Lower leg skin (tissue), 4 donors: ENCODE results near the gene POU1F1. TPM values are rescaled to one million over a fixed set of nuclear protein-coding genes. Genes with fewer than 3 reads are reported as not detected.

ENCODE experiments used
- DNase-seq, 2 donors: peaks; one replicate each; pipeline ENCODE4 v3.0.0-alpha.2; 2019; ENCODE audit warnings: low spot score in 2 of 2
- H3K4me3 ChIP-seq: fragments of 200-600 bp; sonication (generic); 2 replicates; pipeline ENCODE4 v1.5.1; 2017; ENCODE audit warnings: mild to moderate bottlenecking, low read depth; ENCODE audit not compliant: poor library complexity, severe bottlenecking
- CTCF ChIP-seq, 3 donors: fragments of 450-650 bp; IDR thresholded peaks; one replicate each; pipeline ENCODE4 v1.5.1; 2016; ENCODE audit warnings: antibody characterized with exemption in 3 of 3, mild to moderate bottlenecking in 3 of 3, moderate library complexity in 2 of 3
- POLR2A ChIP-seq, 2 donors: fragments of 450-650 bp; IDR thresholded peaks; one replicate each; pipeline ENCODE4 v1.6.1; 2016 to 2017; ENCODE audit warnings: antibody characterized with exemption in 2 of 2, mild to moderate bottlenecking in 1 of 2, moderate library complexity in 1 of 2
- WGBS, 2 donors: methylation state at CpG; one replicate each; pipeline ENCODE4 v1.1.5; 2018; 5-methylcytosine and 5-hydroxymethylcytosine counted together
- intact Hi-C: fragments of 100-400 bp; cut with DNase I; formaldehyde crosslinking; loops from one replicate; pipeline ENCODE4 v1.15.0; 2023; ENCODE audit warnings: low total_unique reads
- total RNA-seq, 4 donors: library from RNA; depleted of rRNA; stranded (reverse); fragments of >200 nt; gene quantifications; one replicate each; pipeline ENCODE4 v1.1.0, GENCODE V29; 2016

Gene POU1F1
- total RNA-seq, result not detected

- intact Hi-C loops, result no loop called here
- no peak within 1 kb of the TSS for H3K4me3 ChIP-seq
- no peak for DNase-seq
- TF ChIP-seq CTCF (IDR thresholded peaks at IDR 0.05) (no peak), POLR2A (IDR thresholded peaks at IDR 0.05) (no peak)
- WGBS, 2 donors, result 82 to 85% methylated on average over 6 of the region's 6 CpGs
These were observed at the start of gene POU1F1 for GRCh38 chr3:87276484-87276883. TSS of gene POU1F1 (minus strand) at chr3:87276584. CDS start at chr3:87276462, 122 bp downstream.

GRCh38 chr3:87324609-87325008 is 48.2 kb upstream of the POU1F1 start:
- H3K4me3 ChIP-seq, result no peak overlapping the region
- TF ChIP-seq CTCF (IDR thresholded peaks at IDR 0.05) (no peak), POLR2A (IDR thresholded peaks at IDR 0.05) (no peak)
- WGBS, 2 donors, result 75 to 79% methylated on average over 1 of the region's 1 CpG
- no peak for DNase-seq
- intact Hi-C loops, result no loop called here

- 49 to 62% methylated on average over 7 of the region's 7 CpGs for WGBS, 2 donors
- TF ChIP-seq POLR2A (IDR thresholded peaks at IDR 0.05) (no peak), CTCF (IDR thresholded peaks at IDR 0.05) (no peak)
- peak in 1 of 2 donors; percentile 62 for DNase-seq
- no peak overlapping the region for H3K4me3 ChIP-seq
- intact Hi-C loops, result no loop called here
These were observed 44.6 kb upstream of the POU1F1 start for GRCh38 chr3:87320756-87321626.

GRCh38 chr3:87318617-87319021 is 42.2 kb upstream of the POU1F1 start:
- no peak overlapping the region for H3K4me3 ChIP-seq

GRCh38 chr3:87317779-87318178 is 41.4 kb upstream of the POU1F1 start:
- WGBS, 2 donors, result 90% methylated on average over 4 of the region's 4 CpGs
- intact Hi-C loops, result no loop called here
- H3K4me3 ChIP-seq, result no peak overlapping the region
- DNase-seq, result no peak
- no peak for TF ChIP-seq CTCF (IDR thresholded peaks at IDR 0.05)
- TF ChIP-seq POLR2A (IDR thresholded peaks at IDR 0.05), result no peak

More at GRCh38 chr3:87318617-87319021, 42.2 kb upstream of the POU1F1 start:
- intact Hi-C loops, result no loop called here
- 30 to 36% methylated on average over 2 of the region's 2 CpGs for WGBS, 2 donors
- no peak for TF ChIP-seq POLR2A (IDR thresholded peaks at IDR 0.05)
- no peak for TF ChIP-seq CTCF (IDR thresholded peaks at IDR 0.05)
- no peak for DNase-seq
